Glomerular endothelial cell (primary cell): Measurements from ENCODE around the gene GABRG3. TPM values are rescaled to one million over a fixed set of nuclear protein-coding genes. Genes with fewer than 3 reads are reported as not detected.

Experiments used
- DNase-seq: peaks from one replicate; pipeline ENCODE4 v3.0.0-alpha.2; 2011; ENCODE audit warnings: low read depth, low spot score; ENCODE audit errors: extremely low read depth
- total RNA-seq: library from RNA; depleted of rRNA; stranded (reverse); fragments of >200 nt; gene quantifications from 2 replicates; pipeline ENCODE4 v1.2.3, GENCODE V29; 2015

The GABRG3 gene
- total RNA-seq, 1 donor from 2014 or later = not detected

DNA sequence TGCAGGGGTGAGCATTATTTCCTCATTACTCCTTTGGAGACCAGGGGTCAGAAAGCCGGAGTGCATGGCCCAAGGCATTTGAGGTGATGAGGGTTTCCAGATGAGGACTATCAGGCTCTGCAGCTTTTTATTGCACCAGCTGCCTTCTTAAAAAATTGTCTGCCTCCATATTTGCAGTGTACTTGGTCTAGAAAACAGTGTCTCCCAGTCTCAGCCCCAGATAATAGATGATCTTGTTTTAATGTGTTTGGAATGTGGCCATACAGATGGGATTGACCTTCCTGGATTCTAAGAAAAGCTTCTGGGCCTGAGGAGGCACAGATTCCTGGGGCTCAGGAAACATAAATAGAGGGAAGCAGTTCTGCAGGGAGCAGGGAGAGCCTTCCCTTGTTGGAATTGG, 123.3 kb downstream of the GABRG3 start:
- no peak for DNase-seq

DNA sequence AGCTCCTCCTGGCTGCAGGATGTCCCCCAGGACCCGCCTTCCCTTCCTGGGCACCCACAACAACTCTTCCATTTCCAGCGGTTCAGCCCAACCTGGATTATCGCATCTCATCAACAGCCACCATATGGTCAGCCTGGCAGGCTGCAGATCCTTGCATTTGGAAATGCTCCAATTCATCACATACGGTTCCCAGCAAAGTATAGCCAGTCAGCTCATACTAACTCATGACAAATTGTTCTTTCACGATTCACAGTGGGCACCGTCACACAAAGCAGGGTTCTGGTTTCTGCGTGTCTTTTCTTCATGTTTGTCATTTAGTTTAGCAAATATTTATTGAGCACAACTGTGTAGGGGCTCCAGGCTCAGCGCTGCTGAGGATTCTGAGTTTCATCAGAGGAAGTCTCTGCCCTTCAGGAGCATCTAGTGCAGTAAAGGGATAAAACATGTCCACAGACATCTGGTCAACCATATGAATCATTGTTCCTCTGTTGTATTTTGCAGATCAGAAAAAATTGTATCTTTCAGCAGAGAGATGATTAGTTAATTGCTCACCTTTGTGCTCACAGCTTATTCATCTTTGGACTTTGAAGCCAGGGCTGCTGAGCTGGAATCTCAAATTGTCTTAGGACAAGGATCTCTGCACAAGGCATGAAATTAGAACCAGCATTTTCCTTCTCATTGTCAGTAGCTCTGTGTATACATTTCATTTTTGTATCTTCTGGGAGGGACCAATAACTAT, 125.1 kb downstream of the GABRG3 start:
- DNase-seq = no peak

DNA sequence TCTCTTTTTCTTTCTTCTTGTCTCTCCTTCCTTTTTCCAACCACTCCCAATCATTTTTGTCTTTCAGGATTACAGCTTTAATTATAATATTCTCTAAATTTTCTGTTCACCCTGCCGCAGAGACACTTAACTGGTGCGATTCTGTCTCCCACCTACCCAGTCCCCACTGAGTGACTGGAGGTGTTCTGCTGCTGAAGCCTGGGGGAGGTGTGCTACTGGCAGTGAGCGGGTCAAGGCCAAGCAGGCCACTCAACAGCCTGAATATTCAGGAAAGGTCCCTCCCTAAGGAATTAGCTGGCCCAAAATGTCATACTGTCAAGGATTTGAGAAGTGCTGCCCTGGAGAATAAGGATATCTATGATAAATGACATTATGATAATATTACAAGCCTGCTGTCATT, 126.5 kb downstream of the GABRG3 start:
- DNase-seq = no peak

DNA sequence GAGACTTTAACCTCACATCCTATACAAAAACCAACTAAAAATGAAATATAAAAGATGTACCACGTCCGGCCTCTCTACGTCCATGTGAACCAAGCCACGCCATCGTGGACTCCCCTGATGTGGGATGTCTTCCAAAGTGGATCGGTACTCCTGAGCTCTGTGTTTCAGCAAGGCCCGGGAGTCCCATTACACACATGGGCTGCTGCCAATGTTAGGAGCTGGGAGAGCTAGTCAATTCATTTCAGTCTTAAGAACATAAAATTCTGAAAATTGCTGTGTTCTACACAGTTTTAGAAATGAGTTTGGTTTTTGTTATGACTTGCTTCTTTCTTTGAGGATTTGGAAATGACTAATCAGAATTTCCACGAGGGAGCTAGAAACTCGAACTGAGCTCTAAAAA, 131.0 kb downstream of the GABRG3 start:
- no peak for DNase-seq

DNA sequence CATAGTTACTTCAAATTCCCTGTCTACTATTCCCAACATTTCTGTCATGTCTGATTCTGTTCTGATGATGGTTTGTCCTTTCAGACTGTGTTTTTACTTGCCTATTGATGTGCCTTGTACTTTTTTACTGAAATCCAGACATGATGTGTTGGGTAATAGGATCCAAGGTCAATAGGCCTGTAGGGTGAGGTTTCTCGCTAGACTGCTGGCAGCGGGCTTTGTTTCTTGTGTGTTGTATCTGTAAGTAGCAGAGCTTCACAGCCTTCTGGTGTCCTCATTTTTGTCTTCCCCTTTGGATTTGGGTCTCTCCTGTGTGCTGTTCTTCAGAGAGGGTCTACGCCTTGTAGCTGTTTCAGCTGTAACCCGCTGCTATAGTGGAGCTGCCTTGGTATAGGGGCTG, 140.3 kb downstream of the GABRG3 start:
- DNase-seq = no peak

- no peak for DNase-seq
Measured at GRCh38 chr15:27114473-27114872, 143.5 kb downstream of the GABRG3 start.

DNA sequence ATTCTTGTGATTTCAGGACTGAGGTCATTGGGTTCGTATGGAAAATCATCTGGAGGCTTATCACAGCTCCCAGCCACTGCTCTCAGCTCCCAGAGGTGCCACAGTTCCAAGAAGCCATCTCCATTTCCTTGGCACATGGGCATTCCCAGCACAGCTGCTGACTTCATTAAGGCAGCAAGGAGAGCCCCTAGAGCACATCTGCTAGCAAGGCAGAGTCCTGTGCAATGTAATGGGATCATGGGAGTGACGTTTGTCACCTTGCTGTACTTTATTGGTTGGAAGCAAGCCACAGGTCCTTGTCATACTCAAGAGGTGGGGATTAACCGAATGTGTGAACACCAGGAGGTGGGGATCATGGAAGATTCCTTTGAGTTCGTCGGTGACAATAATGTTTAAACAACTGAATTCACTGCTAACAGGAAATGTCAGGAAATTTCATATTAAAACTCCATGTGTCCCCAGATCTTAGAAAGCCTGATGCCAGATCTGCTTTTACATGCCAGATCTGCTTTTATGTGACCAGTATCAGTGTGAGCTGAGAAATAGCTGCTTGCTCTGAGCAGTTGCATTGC, 148.8 kb downstream of the GABRG3 start:
- DNase-seq = no peak

DNA sequence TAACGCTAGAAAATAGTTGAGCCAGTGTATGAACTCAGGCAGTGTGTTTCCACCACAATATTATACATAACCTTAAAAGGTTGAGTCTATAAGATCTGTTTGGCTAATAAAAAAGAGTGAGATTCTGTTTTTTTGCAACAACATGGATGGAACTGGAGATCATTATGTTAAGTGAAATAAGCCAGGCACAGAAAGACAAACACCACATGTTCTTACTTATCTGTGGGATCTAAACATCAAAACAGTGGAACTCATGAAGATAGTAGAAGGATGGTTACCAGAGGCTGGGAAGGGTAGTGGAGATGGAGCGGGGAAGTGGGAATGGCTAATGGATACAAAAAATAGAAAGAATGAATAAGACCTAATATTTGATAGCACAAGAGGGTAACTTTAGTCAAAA, 150.7 kb downstream of the GABRG3 start:
- DNase-seq = no peak

DNA sequence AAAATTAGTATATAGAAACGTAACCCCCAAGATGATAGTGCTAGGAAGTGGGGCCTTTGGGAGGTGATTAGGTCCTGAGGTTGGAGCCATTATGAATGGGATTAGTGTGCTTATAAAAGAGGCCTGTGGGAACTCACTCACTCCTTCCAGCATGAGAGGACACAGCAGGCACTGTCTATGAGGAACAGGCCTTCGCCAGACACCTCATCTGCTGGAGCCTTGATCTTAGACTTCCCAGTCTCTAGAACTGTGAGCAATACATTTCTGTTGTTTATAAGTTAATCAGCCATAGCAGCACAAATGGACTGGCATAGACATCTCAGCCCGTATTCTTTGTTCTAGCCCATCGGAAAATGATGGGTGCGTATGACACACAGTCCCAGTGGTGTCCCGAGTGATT, 152.3 kb downstream of the GABRG3 start:
- no peak for DNase-seq

DNA sequence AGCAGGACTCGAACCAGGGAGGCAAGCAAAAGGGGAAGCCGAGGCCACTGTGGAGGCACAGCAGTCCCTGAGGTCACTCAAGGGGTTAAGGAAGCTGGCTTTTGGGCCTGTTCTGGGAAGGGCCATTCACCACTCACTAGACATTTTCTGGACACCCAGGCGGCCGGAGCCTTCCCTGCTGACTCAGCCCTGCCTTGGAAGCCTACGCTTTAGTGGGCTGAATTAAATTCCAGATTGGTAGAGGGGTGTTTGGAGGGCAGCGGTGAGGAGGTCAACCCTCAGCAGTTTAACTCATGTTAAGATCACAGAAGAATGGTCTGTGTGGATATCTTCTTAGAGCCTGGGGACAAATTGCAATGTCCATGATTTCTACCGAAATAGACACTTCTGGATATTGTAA, 152.8 kb downstream of the GABRG3 start:
- DNase-seq = no peak

DNA sequence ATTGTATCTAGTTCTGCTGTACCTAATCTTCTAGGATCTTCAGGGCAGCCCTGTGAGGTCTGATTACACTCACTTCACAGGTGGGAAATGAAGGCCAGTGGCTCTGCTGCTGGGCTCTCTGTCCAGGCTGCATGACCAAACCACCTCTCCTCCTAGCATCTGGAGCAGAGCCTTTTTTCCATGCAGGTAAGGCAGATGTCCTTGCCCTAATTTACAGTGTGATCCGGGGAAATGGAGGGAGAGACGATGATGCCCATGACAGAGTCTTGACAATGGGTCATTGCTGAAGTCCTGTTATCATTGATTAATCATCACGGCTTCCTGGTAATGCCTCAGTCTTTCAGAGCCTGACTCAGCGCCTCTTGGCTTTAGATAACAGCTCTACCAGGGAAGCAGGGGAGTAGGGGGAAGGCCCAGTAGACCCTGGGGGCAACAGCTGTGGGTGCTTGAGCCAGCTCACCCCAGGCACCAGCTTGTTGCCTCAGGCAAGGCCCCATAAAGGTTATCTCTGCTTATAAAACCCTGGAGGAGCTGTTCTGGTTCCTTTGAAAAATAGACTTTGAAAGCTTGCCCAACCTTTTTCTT, 153.4 kb downstream of the GABRG3 start:
- DNase-seq = no peak

- DNase-seq = no peak
Measured at GRCh38 chr15:27125185-27125584, 154.2 kb downstream of the GABRG3 start.

DNA sequence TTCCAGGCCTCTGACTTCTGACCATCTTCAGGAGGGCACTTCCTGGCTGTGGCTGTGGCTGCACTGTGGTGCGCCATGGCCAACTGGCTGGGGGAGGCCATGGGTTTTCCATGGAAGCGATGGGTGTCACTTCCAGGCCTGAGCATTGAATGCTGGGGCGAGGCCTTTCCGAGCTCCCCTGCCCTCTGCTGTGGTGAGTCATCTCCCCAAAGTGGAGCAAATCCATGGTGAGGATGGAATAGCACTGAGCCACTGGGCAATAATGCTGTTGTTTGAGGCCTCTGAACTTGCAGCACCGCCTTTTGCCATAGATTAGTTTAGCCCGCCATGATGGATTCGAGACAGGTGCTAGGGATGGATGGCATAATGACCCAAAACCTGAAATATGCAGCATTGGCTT, 155.5 kb downstream of the GABRG3 start:
- no peak for DNase-seq

GRCh38 chr15:27127815-27128570, 157.0 kb downstream of the GABRG3 start:
- no peak for DNase-seq

DNA sequence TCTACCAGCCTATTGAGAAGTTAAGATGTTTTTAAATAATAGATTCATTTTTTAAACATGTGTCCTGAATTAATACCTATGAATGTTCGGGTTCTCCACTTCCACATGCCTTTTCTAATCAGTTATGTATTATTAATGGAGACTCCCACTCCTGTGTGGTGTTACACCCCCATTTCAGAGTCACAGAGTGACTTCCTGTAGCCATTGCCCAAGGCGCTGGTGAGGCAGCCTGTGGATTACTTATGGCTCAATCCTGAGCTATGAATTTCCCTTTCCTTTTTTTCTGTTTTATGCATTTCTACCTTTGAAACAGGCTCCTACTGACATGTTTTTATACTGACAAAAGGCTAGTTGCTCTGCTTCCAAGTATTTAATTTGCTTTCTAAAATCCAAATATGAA, 162.3 kb downstream of the GABRG3 start:
- DNase-seq = no peak

- DNase-seq = no peak
Measured at GRCh38 chr15:27134481-27134880, 163.5 kb downstream of the GABRG3 start.

DNA sequence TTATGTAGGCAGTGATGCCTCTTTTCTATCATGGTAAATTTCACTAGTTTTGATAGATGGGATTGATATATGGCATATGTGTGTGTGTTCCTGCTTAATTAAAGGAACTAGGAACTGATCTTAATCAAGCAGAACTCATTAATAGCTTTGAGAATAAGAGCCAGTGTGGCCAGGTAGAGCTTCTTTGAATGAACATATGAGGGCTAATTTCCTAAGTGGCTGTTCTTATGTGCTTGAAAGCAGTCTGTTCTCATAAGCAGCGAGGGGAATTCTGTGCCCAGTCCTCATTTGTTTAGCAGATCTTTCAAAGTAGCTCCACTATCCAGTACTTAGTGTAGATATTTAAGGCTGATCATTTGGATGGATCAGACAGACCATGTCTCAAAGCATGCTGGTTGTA, 164.2 kb downstream of the GABRG3 start:
- no peak for DNase-seq

- no peak for DNase-seq
Measured at GRCh38 chr15:27137127-27137526, 166.1 kb downstream of the GABRG3 start.

DNA sequence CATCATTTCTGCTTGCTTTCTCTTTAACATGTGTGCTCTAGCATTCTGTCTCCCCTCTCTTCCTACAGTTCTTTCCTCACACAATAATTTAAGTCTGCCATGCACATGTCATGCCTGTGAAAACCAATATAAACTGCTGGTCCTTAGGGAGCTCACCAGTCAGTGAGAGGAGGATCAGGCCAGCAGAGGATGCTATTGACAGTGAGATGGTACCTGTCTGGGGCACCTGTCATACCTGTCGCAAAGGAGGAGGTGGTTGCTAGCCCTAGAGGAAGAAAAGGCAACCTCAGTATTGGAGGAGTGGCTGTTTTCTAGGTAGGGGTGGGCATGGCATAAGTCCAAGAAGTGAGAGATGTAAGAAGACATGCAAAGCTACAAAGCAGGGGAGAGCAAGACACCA, 194.6 kb downstream of the GABRG3 start:
- DNase-seq = no peak

- no peak for DNase-seq
Measured at GRCh38 chr15:27166917-27167316, 195.9 kb downstream of the GABRG3 start.

DNA sequence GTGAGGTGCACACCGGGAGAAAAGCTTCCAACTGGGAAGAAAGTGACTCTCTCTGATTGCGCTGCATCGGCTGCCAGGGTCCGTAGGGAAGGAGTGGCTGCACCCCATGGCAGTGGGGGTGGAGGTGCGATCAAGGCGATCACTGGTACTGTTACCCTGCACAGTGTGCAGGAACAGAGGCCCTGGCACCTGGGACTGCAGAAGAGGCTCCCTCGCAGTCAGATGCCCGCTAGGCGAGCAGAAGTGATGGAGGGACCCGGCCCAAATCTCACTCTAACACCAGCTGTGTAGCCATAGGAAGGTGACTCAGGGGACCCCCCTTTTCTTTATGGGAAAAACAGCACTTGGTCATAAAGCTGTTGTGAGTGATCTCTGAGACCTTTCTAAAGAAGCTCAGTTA, 196.8 kb downstream of the GABRG3 start:
- no peak for DNase-seq

- DNase-seq = no peak
Measured at GRCh38 chr15:27170851-27171250, 199.9 kb downstream of the GABRG3 start.
